WERI-Rb-1 (cell line): ENCODE results near the gene NUP214.
"Not testable (repeated sequence)": the region's sequence is repeated elsewhere in the genome, so short reads cannot be mapped to it uniquely, and the experiment has no call there.

ENCODE experiments used
- DNase-seq: peaks from one replicate; pipeline ENCODE4 v3.0.0-alpha.2; 2020
- H3K27ac ChIP-seq: fragments of 250-450 bp; sonication (Bioruptor Pico); 2 replicates; pipeline ENCODE4 v1.5.1; 2020; ENCODE audit warnings: mild to moderate bottlenecking, moderate library complexity
- H3K27me3 ChIP-seq: fragments of 250-450 bp; sonication (Bioruptor Pico); 2 replicates; pipeline ENCODE4 v1.5.1; 2021; ENCODE audit warnings: mild to moderate bottlenecking, low read depth, moderate library complexity; ENCODE audit not compliant: insufficient read depth, severe bottlenecking
- H3K36me3 ChIP-seq: fragments of 250-450 bp; sonication (Bioruptor Pico); 2 replicates; pipeline ENCODE4 v1.5.1; 2020; ENCODE audit warnings: mild to moderate bottlenecking, moderate library complexity
- H3K4me3 ChIP-seq: 2 replicates; pipeline ENCODE4 v1.5.1; 2011; ENCODE audit warnings: low read depth, mild to moderate bottlenecking, control low read depth, low read length
- H3K9me3 ChIP-seq: fragments of 250-450 bp; sonication (Bioruptor Pico); 2 replicates; pipeline ENCODE4 v1.5.1; 2021; ENCODE audit warnings: mild to moderate bottlenecking, moderate library complexity; ENCODE audit not compliant: severe bottlenecking
- TF ChIP-seq, protein P1 (sequence below): IDR thresholded peaks from 2 replicates; pipeline ENCODE4 v1.5.1; 2011; ENCODE audit warnings: low read depth, mild to moderate bottlenecking, control low read depth, inconsistent platforms, low read length

Gene NUP214

DNA sequence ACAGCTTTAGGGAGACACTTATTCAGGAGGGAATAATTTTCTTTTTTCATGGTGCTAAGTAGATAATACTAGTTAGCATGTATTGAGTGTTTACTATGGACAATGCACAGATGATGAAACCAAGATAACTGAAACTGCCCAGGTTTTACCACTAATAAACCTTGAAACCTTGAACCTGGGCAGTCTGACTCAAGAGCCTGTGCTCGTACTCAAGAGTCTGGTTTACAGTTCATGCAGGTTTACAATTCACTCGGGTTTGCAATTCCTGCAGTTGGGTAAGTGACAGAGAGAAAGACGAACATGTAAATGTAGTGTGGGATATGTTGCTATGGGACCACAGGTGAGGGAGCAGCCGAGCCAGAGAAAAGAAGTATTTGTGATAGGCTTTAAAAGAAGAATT lies 28.2 kb downstream of the NUP214 start:
- no peaks in the 10 kb centered on the region for H3K9me3 ChIP-seq
- DNase-seq: no peak
- no peak overlapping the region for H3K4me3 ChIP-seq
- no peak overlapping the region for H3K27ac ChIP-seq
- no peaks in the 10 kb centered on the region for H3K27me3 ChIP-seq
- peaks cover 92% of the 10 kb centered on the region for H3K36me3 ChIP-seq
- TF ChIP-seq, protein P1, sequence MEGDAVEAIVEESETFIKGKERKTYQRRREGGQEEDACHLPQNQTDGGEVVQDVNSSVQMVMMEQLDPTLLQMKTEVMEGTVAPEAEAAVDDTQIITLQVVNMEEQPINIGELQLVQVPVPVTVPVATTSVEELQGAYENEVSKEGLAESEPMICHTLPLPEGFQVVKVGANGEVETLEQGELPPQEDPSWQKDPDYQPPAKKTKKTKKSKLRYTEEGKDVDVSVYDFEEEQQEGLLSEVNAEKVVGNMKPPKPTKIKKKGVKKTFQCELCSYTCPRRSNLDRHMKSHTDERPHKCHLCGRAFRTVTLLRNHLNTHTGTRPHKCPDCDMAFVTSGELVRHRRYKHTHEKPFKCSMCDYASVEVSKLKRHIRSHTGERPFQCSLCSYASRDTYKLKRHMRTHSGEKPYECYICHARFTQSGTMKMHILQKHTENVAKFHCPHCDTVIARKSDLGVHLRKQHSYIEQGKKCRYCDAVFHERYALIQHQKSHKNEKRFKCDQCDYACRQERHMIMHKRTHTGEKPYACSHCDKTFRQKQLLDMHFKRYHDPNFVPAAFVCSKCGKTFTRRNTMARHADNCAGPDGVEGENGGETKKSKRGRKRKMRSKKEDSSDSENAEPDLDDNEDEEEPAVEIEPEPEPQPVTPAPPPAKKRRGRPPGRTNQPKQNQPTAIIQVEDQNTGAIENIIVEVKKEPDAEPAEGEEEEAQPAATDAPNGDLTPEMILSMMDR: no peak

DNA sequence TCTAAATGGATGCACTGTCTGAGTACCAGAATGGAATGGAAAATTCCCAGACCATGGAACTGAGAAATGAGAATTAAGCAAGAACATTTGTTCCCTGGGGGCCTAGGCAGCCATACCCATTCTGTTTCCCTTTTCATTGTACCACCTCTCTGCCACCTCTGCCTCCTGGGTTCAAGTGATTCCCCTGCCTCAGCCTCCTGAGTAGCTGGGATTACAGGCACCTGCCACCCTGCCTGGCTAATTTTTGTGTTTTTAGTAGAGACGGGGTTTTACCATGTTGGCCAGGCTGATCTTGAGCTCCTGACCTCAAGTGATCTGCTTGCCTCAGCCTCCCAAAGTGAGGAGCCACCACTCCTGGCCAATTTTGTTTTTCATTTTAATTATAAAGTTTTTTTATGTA lies 33.3 kb downstream of the NUP214 start:
- H3K36me3 ChIP-seq: peaks cover 91% of the 10 kb centered on the region
- H3K27ac ChIP-seq, H3K9me3 ChIP-seq, H3K27me3 ChIP-seq, DNase-seq, H3K4me3 ChIP-seq: not testable (repeated sequence)

DNA sequence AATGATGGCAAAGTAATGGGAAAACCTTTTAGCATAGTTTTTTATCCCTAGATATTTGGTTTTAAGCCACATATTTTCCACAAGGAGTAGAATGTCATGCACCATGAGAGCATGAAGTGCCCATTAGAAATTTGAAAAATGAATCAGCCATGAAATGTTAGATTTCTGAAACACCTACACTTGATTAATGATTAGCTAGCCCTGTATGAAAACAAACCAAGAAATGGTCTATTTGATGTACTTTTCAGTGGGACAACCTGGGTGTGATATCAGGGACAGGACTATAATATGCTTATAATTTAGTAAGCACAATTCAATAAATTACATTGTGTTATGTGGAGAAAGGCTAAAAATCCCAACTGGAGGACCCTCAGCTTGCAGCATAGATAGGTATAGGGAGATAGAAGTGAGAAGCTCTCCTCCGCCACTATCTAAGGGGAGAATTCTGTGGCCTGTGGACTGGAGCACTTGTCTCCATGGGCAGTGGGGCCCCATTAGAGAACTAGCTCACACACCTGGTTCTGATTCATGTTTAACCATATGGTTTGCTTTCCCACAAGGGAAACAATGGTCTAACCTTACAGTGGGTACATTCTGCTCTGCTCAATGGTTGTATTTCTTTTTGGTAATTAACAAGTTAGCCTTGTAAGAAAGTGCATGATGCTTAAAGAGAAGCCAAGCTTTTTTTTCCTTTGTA lies 35.2 kb downstream of the NUP214 start:
- Histone ChIP-seq H3K27ac (no peak overlapping the region), H3K36me3 (peaks cover 93% of the 10 kb centered on the region), H3K4me3 (no peak overlapping the region), H3K27me3 (no peaks in the 10 kb centered on the region), H3K9me3 (no peaks in the 10 kb centered on the region)
- TF ChIP-seq, protein P1: no peak
- no peak for DNase-seq

DNA sequence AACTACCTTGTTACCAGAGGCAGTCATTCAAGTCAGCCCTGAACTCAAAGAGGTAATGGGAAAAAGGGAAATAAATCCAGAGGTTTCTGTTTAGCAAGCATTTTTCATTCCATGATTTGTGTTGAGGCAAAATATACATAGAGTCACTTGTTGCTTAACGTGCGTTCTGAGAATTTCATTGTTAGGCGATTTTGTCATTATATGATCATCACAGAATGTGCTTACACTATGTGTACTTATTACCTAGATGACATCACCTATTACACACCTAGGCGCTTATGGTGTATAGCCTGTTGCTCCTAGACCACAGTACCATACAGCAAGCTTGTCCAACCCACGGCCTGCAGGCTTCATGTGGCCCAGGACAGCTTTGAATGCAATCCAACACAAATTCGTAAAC lies 36.2 kb downstream of the NUP214 start:
- H3K9me3 ChIP-seq: no peaks in the 10 kb centered on the region
- H3K27ac ChIP-seq: no peak overlapping the region
- H3K27me3 ChIP-seq: no peaks in the 10 kb centered on the region
- DNase-seq: no peak
- TF ChIP-seq, protein P1: no peak
- no peak overlapping the region for H3K4me3 ChIP-seq
- H3K36me3 ChIP-seq: peaks cover 97% of the 10 kb centered on the region

DNA sequence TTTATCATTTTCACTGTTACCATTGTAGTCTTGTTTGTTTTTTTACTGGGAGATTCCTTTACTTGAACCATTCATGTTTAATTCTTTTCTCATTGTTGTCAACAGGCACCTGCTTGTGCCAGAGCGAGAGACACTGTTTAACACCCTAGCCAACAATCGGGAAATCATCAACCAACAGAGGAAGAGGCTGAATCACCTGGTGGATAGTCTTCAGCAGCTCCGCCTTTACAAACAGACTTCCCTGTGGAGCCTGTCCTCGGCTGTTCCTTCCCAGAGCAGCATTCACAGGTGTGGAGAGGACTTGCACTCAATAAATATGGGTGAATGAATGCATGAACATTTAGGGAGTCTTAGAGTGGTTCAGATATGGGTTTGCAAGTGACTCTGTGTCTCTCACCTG lies 37.5 kb downstream of the NUP214 start:
- H3K9me3 ChIP-seq: no peaks in the 10 kb centered on the region
- H3K27me3 ChIP-seq: no peaks in the 10 kb centered on the region
- no peak for DNase-seq
- TF ChIP-seq, protein P1: no peak
- H3K27ac ChIP-seq: no peak overlapping the region
- peaks cover 92% of the 10 kb centered on the region for H3K36me3 ChIP-seq
- H3K4me3 ChIP-seq: no peak overlapping the region

DNA sequence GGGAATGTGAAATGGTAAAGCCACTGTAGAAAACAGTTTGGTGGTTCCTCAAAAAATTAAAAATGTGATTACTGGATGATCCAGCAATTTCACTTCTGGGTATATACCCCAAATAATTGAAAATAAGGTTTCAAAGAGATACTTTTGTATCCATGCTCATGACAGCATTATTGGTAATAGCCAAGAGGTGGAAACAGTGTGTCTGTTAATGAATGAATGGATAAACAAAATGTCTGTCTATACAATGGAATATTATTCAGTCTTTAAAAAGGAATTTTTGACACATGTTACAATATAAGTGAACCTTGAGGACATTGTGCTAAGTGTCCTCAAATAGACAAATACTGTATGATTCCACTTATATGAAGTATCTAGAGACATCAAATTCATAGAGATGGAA lies 40.1 kb downstream of the NUP214 start:
- DNase-seq: no peak
- Histone ChIP-seq H3K27me3 (no peaks in the 10 kb centered on the region), H3K27ac (no peak overlapping the region), H3K36me3 (peaks cover 66% of the 10 kb centered on the region), H3K4me3 (no peak overlapping the region), H3K9me3 (no peaks in the 10 kb centered on the region)
- TF ChIP-seq, protein P1: no peak
